Sigmoid colon (tissue), 4 donors: ENCODE results near the gene ARFGAP1.

Source experiments
- EP300 ChIP-seq, 4 donors: sonication (generic); formaldehyde crosslinking; IDR thresholded peaks; one replicate each; pipeline ENCODE4 v1.6.1; 2017; ENCODE audit warnings: antibody characterized with exemption in 4 of 4
- POLR2A ChIP-seq, 2 donors: fragments of 450-650 bp; IDR thresholded peaks; one replicate each; pipeline ENCODE4 v1.6.1; 2016; ENCODE audit warnings: antibody characterized with exemption in 2 of 2, mild to moderate bottlenecking in 2 of 2, moderate library complexity in 2 of 2
- POLR2AphosphoS5 ChIP-seq, 4 donors: sonication (generic); formaldehyde crosslinking; IDR thresholded peaks; one replicate each; pipeline ENCODE4 v1.6.1; 2017; ENCODE audit warnings: antibody characterized with exemption in 4 of 4
- TF ChIP-seq, protein P1 (sequence below), 4 experiments: fragments of 450-650 bp in 3 of 4; fragments of 200-600 bp in 1 of 4; IDR thresholded peaks; one replicate each; pipeline ENCODE4 v1.5.1; 2016 to 2019; ENCODE audit warnings: antibody characterized with exemption in 4 of 4, mild to moderate bottlenecking in 3 of 4, moderate library complexity in 2 of 4

DNA sequence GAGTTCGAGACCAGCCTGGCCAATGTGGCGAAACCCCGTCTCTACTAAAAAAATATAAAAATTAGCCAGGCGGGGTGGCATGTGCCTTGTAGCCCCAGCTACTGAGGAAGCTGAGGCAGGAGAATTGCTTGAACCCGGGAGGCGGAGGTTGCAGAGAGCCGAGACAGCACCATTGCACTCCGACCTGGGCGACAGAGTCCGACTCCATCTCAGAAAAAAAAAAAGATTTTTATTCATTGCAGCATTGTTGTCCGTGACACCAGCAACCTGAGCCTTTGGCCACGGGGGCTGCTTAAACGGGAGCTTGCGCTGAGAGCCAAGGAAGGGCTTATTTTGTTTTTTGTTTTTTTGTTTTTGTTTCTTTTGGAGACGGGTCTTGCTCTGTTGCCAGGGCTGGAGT, 7.3 kb downstream of the ARFGAP1 start:
- TF ChIP-seq POLR2AphosphoS5 (IDR thresholded peaks at IDR 0.05), result no peak
- TF ChIP-seq, protein P1, sequence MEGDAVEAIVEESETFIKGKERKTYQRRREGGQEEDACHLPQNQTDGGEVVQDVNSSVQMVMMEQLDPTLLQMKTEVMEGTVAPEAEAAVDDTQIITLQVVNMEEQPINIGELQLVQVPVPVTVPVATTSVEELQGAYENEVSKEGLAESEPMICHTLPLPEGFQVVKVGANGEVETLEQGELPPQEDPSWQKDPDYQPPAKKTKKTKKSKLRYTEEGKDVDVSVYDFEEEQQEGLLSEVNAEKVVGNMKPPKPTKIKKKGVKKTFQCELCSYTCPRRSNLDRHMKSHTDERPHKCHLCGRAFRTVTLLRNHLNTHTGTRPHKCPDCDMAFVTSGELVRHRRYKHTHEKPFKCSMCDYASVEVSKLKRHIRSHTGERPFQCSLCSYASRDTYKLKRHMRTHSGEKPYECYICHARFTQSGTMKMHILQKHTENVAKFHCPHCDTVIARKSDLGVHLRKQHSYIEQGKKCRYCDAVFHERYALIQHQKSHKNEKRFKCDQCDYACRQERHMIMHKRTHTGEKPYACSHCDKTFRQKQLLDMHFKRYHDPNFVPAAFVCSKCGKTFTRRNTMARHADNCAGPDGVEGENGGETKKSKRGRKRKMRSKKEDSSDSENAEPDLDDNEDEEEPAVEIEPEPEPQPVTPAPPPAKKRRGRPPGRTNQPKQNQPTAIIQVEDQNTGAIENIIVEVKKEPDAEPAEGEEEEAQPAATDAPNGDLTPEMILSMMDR (IDR thresholded peaks at IDR 0.05), result no peak
- TF ChIP-seq EP300 (IDR thresholded peaks at IDR 0.05), result no peak
- no peak for TF ChIP-seq POLR2A (IDR thresholded peaks at IDR 0.05)
